Psoas muscle (tissue), 8 donors: Measurements from ENCODE around the gene PIM3. TPM values are rescaled to one million over a fixed set of nuclear protein-coding genes. Genes with fewer than 3 reads are reported as not detected.

Experiments used
- ATAC-seq, 4 donors: fragments of 200-7000 bp; cut with Tn5 transposase; one replicate each; pipeline ENCODE4 v1.9.1; 2020; ENCODE audit warnings: moderate library complexity in 3 of 4, mild to moderate bottlenecking in 2 of 4
- DNase-seq, 2 donors: peaks; one replicate each; pipeline ENCODE4 v3.0.0-alpha.2; 2020
- H3K27ac ChIP-seq: fragments of 200-600 bp; one replicate; pipeline ENCODE4 v1.8.0; 2022
- H3K27me3 ChIP-seq, 3 donors: fragments of 200-600 bp in 1 of 3; one replicate each; pipeline versions ENCODE4 v1.6.1 to v1.8.0; 2013 to 2022; ENCODE audit warnings: low read length in 2 of 3, mild to moderate bottlenecking in 2 of 3, moderate library complexity in 1 of 3; ENCODE audit not compliant: insufficient read depth in 3 of 3
- H3K36me3 ChIP-seq, 2 donors: fragments of 200-600 bp in 1 of 2; one replicate each; pipeline versions ENCODE4 v1.6.1 to v1.8.0; 2013 to 2022; ENCODE audit warnings: low read depth in 1 of 2, mild to moderate bottlenecking in 1 of 2, moderate library complexity in 1 of 2; ENCODE audit not compliant: insufficient read depth in 1 of 2
- H3K4me1 ChIP-seq: fragments of 200-600 bp; one replicate; pipeline ENCODE4 v1.8.0; 2022
- H3K4me3 ChIP-seq: fragments of 200-600 bp; one replicate; pipeline ENCODE4 v1.8.0; 2022; ENCODE audit warnings: mild to moderate bottlenecking
- H3K9me3 ChIP-seq: fragments of 200-600 bp; one replicate; pipeline ENCODE4 v1.8.0; 2022
- WGBS, 3 donors: extraction: QIAGEN DNeasy Blood & Tissue Kit; methylation state at CpG; one replicate each; pipeline versions ENCODE4 v1.1.6 to v1.1.7; 2013; 5-methylcytosine and 5-hydroxymethylcytosine counted together
- intact Hi-C, 2 donors: fragments of 100-400 bp; cut with DNase I; formaldehyde crosslinking; loops; one replicate each; pipeline versions ENCODE4 v1.11.0 to v1.14.2; 2022
- polyA plus RNA-seq, 3 donors: library from polyadenylated mRNA; stranded (reverse); fragments of 200-250 nt; gene quantifications; one replicate each; pipeline ENCODE4 v1.2.3, GENCODE V29; 2013
- total RNA-seq, 4 donors: library from RNA; stranded (reverse); fragmentation: NEBNext Ultra II Directional in 2 of 4; extraction: Animal tissue kit (Norgen Biotek cat#: 25700) in 2 of 4; gene quantifications; one replicate each; pipeline versions ENCODE4 v1.2.1 to v1.2.4, GENCODE V29; 2021 to 2023
- TF ChIP-seq, protein P1 (sequence below): fragments of 200-600 bp; IDR thresholded peaks from one replicate; pipeline ENCODE4 v1.8.0; 2022; ENCODE audit warnings: antibody characterized with exemption
- donor health status: healthy with polysubstance abuse.
- donor health status: DM: no; HTN: no; CAD: no; lungs with moderate emphysema.
- donor health status: Bipolar disorder and iron deficiency.
- donor health status: healthy.
- donor health status: DM: yes; HTN: yes; CAD: no.
- donor health status: DM: no; HTN: no; CAD: no.
- donor health status: DM: no; HTN: no; CAD: no.
- donor health status: DM: yes; HTN: yes; CAD: no.

PIM3 gene
- total and polyA plus RNA-seq, 7 donors = 40.5 to 128 (median 79.0) TPM

DNA sequence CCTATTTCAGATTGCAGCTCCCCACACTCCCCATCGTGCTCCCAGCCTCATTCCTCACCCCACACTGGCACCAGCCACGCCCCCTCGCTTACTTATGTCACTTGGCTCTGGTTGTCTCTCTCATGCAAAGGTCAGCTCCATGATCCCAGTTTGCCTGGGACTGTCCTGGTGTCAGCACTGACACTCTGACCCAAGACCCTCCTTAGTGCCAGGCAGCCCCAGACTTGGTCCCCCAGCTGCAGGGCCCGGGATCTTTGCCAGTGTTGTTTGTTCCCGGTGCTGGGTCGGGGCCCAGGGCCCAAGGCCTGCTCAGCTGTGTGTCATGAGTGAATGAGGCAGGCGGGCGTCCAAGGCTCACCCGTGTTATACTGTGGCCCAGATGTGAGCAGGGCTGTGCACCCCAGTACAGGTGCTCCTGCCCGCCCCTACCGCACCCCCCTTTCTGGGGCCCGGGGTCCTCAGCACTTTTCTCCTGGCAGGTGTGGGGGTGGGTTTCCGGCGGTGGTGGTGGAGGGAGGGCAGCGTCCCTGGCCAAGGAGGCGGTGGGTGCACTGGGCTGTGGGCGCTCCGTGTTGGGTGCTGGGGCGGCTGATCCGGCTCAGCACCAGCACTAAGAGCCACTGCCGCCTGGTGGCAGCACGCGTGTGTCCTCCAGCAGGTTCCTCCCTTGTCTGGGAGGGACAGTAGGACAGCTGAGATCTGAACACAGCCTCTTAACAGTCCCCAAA lies 32.5 kb downstream of the PIM3 start:
- TF ChIP-seq, protein P1, sequence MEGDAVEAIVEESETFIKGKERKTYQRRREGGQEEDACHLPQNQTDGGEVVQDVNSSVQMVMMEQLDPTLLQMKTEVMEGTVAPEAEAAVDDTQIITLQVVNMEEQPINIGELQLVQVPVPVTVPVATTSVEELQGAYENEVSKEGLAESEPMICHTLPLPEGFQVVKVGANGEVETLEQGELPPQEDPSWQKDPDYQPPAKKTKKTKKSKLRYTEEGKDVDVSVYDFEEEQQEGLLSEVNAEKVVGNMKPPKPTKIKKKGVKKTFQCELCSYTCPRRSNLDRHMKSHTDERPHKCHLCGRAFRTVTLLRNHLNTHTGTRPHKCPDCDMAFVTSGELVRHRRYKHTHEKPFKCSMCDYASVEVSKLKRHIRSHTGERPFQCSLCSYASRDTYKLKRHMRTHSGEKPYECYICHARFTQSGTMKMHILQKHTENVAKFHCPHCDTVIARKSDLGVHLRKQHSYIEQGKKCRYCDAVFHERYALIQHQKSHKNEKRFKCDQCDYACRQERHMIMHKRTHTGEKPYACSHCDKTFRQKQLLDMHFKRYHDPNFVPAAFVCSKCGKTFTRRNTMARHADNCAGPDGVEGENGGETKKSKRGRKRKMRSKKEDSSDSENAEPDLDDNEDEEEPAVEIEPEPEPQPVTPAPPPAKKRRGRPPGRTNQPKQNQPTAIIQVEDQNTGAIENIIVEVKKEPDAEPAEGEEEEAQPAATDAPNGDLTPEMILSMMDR = peak; percentile 73
- WGBS, 3 donors = 19 to 27% (median 26%) methylated on average over 21 to 23 of the region's 23 CpGs
- H3K4me3 ChIP-seq = no peak overlapping the region
- peak; percentile 63 to 84 for DNase-seq
- ATAC-seq = peak; percentile 90 to 97 (median 91)
- H3K4me1 ChIP-seq = peaks cover 5% of the 10 kb centered on the region
- intact Hi-C loops = loop anchor here in 1 of 2 donors (1.0 to 10.0 kb wide), 2 partner anchors 62 to 228 kb away; no protein-coding TSS in a partner anchor
- no peak overlapping the region for H3K27ac ChIP-seq
- no peaks in the 10 kb centered on the region for H3K36me3 ChIP-seq
- H3K27me3 ChIP-seq = no peaks in the 10 kb centered on the region
- no peaks in the 10 kb centered on the region for H3K9me3 ChIP-seq

DNA sequence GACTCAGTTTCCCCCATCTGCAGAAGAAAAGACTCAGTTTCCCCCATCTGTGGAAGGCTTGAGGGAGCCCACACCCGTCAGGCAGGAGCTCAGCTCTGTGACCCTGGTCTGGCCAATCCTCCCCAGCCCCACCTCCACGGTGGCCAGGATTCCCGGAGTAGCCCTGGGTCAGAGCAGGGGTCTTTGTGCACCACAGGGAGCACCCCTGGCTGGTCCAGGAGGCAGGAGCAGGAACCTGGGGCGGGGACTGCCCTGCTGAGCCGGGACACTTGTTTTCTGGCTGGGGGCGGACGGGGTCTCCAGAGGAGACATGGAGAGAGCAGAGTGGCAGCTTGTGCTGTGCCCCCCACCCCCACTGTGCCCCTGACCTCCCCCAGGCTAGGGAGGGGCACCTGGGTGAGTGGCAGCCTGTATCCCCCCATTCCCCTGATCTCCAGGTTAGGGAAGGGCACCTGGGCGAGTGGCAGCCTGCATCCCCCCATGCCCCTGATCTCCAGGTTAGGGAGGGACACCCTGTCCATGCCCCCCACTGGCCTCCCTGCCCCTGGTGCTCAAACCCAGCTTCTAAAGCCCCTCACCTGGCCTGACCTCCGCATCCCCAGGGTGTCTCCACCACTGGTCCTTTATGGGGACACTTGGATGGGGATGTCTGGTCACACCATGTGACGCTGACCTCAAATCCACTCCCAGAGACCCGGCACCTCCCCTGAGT lies 33.2 kb downstream of the PIM3 start:
- Histone ChIP-seq H3K27ac (no peak overlapping the region), H3K36me3 (no peaks in the 10 kb centered on the region), H3K9me3 (no peaks in the 10 kb centered on the region), H3K4me3 (no peak overlapping the region), H3K27me3 (no peaks in the 10 kb centered on the region), H3K4me1 (peaks cover 5% of the 10 kb centered on the region)
- WGBS, 3 donors = 69 to 73% (median 71%) methylated on average over 11 of the region's 11 CpGs
- peak in 1 of 2 donors; percentile 56 for DNase-seq
- ATAC-seq = peak in 3 of 4 donors; percentile 4 to 25 (median 16)
- intact Hi-C loops = loop anchor here in 1 of 2 donors (1.0 to 10.0 kb wide), 2 partner anchors 63 to 229 kb away; no protein-coding TSS in a partner anchor
- TF ChIP-seq, protein P1 = no peak

DNA sequence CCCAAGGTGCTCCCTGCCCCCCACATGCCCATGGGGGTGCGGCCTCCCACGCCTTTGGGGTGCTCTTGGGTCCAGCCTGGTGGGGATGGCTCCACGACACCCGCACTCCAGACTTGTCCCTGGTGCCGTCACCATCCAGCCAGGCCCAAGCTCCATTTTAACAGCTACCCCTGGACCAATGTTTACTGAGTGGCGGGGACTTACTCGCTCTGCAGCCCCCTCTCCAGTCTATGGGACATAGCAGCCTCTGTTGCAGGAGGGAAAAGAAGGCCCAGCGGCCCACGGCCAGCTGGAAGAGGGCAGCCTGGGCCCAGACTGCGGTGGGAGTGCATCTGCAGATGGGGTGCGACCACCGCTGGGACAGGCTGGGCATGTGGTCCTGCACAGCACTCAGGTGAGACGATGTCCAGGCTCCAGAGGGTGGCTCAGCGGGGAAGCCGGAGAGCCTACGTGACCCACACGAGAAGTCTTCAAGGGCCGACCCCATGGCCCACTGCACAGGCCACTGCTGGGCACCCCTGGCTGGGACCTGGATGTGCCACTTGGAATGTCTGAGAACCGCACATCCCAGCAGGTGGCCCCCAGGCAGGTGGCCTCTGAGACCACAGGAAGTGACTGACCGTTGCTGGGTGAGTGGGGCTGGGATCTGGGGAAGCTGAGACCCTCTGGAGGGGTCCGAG lies 33.9 kb downstream of the PIM3 start:
- Histone ChIP-seq H3K27ac (no peak overlapping the region), H3K27me3 (peaks cover 0 to 4% (median 0%) of the 10 kb centered on the region in 3 donors), H3K9me3 (no peaks in the 10 kb centered on the region), H3K36me3 (no peaks in the 10 kb centered on the region), H3K4me1 (peaks cover 5% of the 10 kb centered on the region), H3K4me3 (no peak overlapping the region)
- ATAC-seq (no peak), DNase-seq (no peak)
- TF ChIP-seq, protein P1 = no peak
- intact Hi-C loops = loop anchor here in 1 of 2 donors (10.0 kb wide), 1 partner anchor 230 kb away; no protein-coding TSS in a partner anchor
- 90 to 93% (median 93%) methylated on average over 21 of the region's 21 CpGs for WGBS, 3 donors

DNA sequence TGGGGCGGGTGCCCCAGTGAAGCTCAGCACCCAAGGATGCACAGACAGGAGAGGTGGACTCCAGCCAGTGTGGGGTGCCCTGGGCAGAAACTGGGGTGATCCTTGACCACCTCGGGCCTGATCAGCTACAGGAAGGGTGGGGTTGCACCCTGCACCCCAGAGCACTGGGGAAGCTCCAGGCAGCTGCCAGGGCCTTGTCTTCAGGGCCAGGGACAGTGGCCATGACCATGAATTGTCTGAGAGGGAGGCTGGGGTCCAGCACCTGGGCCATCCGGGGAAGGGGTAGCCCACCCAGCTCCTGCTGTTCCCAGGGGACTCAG lies 34.4 kb downstream of the PIM3 start:
- H3K4me3 ChIP-seq = no peak overlapping the region
- H3K9me3 ChIP-seq = no peaks in the 10 kb centered on the region
- no peak for ATAC-seq
- no peak overlapping the region for H3K27ac ChIP-seq
- TF ChIP-seq, protein P1 = no peak
- H3K27me3 ChIP-seq = peaks cover 0 to 4% (median 0%) of the 10 kb centered on the region in 3 donors
- peaks cover 5% of the 10 kb centered on the region for H3K4me1 ChIP-seq
- WGBS, 3 donors = 77 to 81% (median 79%) methylated on average over 3 of the region's 3 CpGs
- no peaks in the 10 kb centered on the region for H3K36me3 ChIP-seq
- intact Hi-C loops = loop anchor here in 1 of 2 donors (10.0 kb wide), 1 partner anchor 230 kb away; no protein-coding TSS in a partner anchor
- no peak for DNase-seq
